ENCODE data around the gene NCKAP5L. TPM values are rescaled to one million over a fixed set of nuclear protein-coding genes. Genes with fewer than 3 reads are reported as not detected.

NCKAP5L gene
- total RNA-seq, 1 experiment from 2014 or later, result 19.5 TPM

DNA sequence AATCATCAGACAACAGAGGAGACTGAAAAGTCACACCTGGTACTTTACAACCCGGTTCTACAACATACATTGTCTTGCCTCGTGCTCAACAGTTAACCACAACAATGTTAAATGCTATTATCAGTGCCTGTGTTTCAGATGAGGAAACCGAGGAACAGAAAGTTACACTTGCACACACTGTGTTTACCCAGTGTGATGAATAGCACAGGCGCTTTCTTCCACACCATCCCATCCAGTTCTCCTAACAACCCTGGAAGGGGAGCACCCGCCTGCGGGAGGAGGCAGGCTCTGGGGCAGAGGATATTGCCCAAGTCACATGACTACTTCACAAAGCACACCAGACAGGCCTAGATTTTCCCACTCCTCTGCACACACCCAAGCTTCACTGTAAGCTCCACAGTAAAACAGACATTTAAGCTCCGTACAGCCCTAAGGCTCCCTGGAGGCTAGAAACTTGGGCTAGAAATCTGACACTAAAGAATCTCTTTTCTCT, 21.8 kb downstream of the NCKAP5L start:
- H3K36me3 ChIP-seq (ENCODE audit: control insufficient read depth, insufficient read depth, low read length), result no peaks in the 10 kb centered on the region; the same call in 1 of the 2 replicates

DNA sequence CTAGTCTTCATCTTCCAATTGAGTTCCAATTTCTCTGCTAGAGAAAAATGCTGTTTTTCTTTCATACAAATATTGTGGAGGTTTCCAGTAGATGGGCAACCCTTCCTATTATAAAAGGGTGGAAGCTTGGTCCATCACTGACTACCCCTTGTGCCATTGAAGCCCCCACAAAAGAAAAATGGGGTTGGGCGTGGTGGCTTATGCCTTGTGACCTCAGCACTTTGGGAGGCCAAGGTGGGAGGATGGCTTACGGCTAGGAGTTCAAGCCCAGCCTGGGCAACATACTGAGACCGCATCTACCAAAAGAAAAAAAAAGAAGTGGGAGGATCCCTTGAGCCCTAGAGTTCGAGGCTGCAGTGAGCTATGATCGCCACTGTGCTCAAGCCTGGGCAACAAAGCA, 22.8 kb downstream of the NCKAP5L start:
- Histone ChIP-seq H3K9me3 (no peaks in the 10 kb centered on the region), H3K27me3 (replicated peaks; ENCODE audit: control insufficient read depth, insufficient read depth, low read length) (no peaks in the 10 kb centered on the region), H3K4me1 (no peaks in the 10 kb centered on the region), H3K36me3 (ENCODE audit: control insufficient read depth, insufficient read depth, low read length) (no peaks in the 10 kb centered on the region; the same call in 1 of the 2 replicates), H3K4me3 (ENCODE audit: low read depth, low read length) (no peak overlapping the region)
- DNase-seq, result no peak
- CTCF ChIA-PET, result no interaction called here
- Mint-ChIP-seq H3K27ac (ENCODE audit: unreplicated experiment) (no peak overlapping the region), H3K27me3 (ENCODE audit: insufficient read depth, unreplicated experiment) (no peaks in the 10 kb centered on the region), H3K36me3 (ENCODE audit: insufficient read depth, unreplicated experiment) (peaks cover 9% of the 10 kb centered on the region), H3K9me3 (ENCODE audit: unreplicated experiment) (no peaks in the 10 kb centered on the region), H3K4me3 (ENCODE audit: unreplicated experiment) (no peak overlapping the region), H3K4me1 (ENCODE audit: low read depth, unreplicated experiment) (no peaks in the 10 kb centered on the region)
- POLR2A ChIA-PET, result no interaction called here
- intact Hi-C loops (cut with micrococcal nuclease; ENCODE audit: unreplicated experiment), result no loop called here
- TF ChIP-seq, protein P1, sequence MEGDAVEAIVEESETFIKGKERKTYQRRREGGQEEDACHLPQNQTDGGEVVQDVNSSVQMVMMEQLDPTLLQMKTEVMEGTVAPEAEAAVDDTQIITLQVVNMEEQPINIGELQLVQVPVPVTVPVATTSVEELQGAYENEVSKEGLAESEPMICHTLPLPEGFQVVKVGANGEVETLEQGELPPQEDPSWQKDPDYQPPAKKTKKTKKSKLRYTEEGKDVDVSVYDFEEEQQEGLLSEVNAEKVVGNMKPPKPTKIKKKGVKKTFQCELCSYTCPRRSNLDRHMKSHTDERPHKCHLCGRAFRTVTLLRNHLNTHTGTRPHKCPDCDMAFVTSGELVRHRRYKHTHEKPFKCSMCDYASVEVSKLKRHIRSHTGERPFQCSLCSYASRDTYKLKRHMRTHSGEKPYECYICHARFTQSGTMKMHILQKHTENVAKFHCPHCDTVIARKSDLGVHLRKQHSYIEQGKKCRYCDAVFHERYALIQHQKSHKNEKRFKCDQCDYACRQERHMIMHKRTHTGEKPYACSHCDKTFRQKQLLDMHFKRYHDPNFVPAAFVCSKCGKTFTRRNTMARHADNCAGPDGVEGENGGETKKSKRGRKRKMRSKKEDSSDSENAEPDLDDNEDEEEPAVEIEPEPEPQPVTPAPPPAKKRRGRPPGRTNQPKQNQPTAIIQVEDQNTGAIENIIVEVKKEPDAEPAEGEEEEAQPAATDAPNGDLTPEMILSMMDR (IDR thresholded peaks at IDR 0.05; ENCODE audit: insufficient read depth in 1 of 2, low read depth in 1 of 2, low read length in 1 of 2, severe bottlenecking in 1 of 2, unreplicated experiment in 1 of 2), result no peak
- no TSS peak for BruUV-seq (replicated peaks)

More for the DNA sequence above, 21.8 kb downstream of the NCKAP5L start:
- H3K4me3 Mint-ChIP-seq (ENCODE audit: unreplicated experiment), result no peak overlapping the region
- no peaks in the 10 kb centered on the region for H3K27me3 Mint-ChIP-seq (ENCODE audit: insufficient read depth, unreplicated experiment)
- no peak overlapping the region for H3K27ac Mint-ChIP-seq (ENCODE audit: unreplicated experiment)
- DNase-seq, result no peak
- H3K4me1 Mint-ChIP-seq (ENCODE audit: low read depth, unreplicated experiment), result no peaks in the 10 kb centered on the region
- H3K4me3 ChIP-seq (ENCODE audit: low read depth, low read length), result no peak overlapping the region
- no peaks in the 10 kb centered on the region for H3K9me3 ChIP-seq
- BruUV-seq (replicated peaks), result no TSS peak
- ChIA-PET CTCF (no interaction called here), POLR2A (no interaction called here)
- H3K9me3 Mint-ChIP-seq (ENCODE audit: unreplicated experiment), result no peaks in the 10 kb centered on the region
- H3K36me3 Mint-ChIP-seq (ENCODE audit: insufficient read depth, unreplicated experiment), result peaks cover 8% of the 10 kb centered on the region
- no peaks in the 10 kb centered on the region for H3K27me3 ChIP-seq (replicated peaks; ENCODE audit: control insufficient read depth, insufficient read depth, low read length)
- intact Hi-C loops (cut with micrococcal nuclease; ENCODE audit: unreplicated experiment), result no loop called here
- TF ChIP-seq, protein P1 (IDR thresholded peaks at IDR 0.05; ENCODE audit: insufficient read depth in 1 of 2, low read depth in 1 of 2, low read length in 1 of 2, severe bottlenecking in 1 of 2, unreplicated experiment in 1 of 2), result no peak
- no peaks in the 10 kb centered on the region for H3K4me1 ChIP-seq

DNA sequence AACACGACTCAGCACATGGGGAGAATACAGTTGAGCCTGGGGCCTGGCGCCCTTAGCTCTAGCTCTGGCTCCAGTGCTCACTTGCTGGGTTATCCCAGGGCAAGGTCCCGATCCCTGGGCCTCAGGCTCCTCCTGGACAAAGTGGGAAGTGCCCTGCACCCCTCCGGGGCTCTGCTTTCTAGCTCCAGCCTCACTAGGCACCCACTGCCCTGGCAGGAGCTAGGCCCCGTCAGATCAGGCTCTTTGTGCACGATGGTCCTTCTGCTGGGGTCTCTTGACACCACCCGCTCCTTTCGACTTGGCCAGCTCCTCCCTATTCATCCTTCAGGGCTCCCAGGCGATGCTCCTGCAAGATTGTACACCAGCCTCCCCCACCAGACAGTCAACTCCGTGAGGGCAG, 23.4 kb downstream of the NCKAP5L start:
- no peaks in the 10 kb centered on the region for H3K9me3 ChIP-seq
- Mint-ChIP-seq H3K4me1 (ENCODE audit: low read depth, unreplicated experiment) (no peaks in the 10 kb centered on the region), H3K4me3 (ENCODE audit: unreplicated experiment) (no peak overlapping the region), H3K27me3 (ENCODE audit: insufficient read depth, unreplicated experiment) (no peaks in the 10 kb centered on the region), H3K36me3 (ENCODE audit: insufficient read depth, unreplicated experiment) (peaks cover 9% of the 10 kb centered on the region), H3K9me3 (ENCODE audit: unreplicated experiment) (no peaks in the 10 kb centered on the region), H3K27ac (ENCODE audit: unreplicated experiment) (no peak overlapping the region)
- TF ChIP-seq, protein P1 (IDR thresholded peaks at IDR 0.05; ENCODE audit: insufficient read depth in 1 of 2, low read depth in 1 of 2, low read length in 1 of 2, severe bottlenecking in 1 of 2, unreplicated experiment in 1 of 2), result no peak
- intact Hi-C loops (cut with micrococcal nuclease; ENCODE audit: unreplicated experiment), result no loop called here
- no peak for DNase-seq
- H3K4me3 ChIP-seq (ENCODE audit: low read depth, low read length), result no peak overlapping the region
- CTCF ChIA-PET, result no interaction called here
- H3K36me3 ChIP-seq (ENCODE audit: control insufficient read depth, insufficient read depth, low read length), result no peaks in the 10 kb centered on the region; the same call in 1 of the 2 replicates
- no peaks in the 10 kb centered on the region for H3K27me3 ChIP-seq (replicated peaks; ENCODE audit: control insufficient read depth, insufficient read depth, low read length)
- no TSS peak for BruUV-seq (replicated peaks)
- POLR2A ChIA-PET, result no interaction called here
- no peaks in the 10 kb centered on the region for H3K4me1 ChIP-seq

Data from Caco-2 (cell line).